Measurements from ENCODE around the gene TRAF1. TPM values are rescaled to one million over a fixed set of nuclear protein-coding genes. Genes with fewer than 3 reads are reported as not detected.
A peak's percentile ranks its signal among the peaks of the same experiment; 100 is the strongest.

The TRAF1 gene
- total and polyA plus RNA-seq, 10 of the 15 experiments (the other 5 are each of a cell fraction or from before 2014, with no cell fraction given) = 13.8 to 163 (median 128) TPM

DNA sequence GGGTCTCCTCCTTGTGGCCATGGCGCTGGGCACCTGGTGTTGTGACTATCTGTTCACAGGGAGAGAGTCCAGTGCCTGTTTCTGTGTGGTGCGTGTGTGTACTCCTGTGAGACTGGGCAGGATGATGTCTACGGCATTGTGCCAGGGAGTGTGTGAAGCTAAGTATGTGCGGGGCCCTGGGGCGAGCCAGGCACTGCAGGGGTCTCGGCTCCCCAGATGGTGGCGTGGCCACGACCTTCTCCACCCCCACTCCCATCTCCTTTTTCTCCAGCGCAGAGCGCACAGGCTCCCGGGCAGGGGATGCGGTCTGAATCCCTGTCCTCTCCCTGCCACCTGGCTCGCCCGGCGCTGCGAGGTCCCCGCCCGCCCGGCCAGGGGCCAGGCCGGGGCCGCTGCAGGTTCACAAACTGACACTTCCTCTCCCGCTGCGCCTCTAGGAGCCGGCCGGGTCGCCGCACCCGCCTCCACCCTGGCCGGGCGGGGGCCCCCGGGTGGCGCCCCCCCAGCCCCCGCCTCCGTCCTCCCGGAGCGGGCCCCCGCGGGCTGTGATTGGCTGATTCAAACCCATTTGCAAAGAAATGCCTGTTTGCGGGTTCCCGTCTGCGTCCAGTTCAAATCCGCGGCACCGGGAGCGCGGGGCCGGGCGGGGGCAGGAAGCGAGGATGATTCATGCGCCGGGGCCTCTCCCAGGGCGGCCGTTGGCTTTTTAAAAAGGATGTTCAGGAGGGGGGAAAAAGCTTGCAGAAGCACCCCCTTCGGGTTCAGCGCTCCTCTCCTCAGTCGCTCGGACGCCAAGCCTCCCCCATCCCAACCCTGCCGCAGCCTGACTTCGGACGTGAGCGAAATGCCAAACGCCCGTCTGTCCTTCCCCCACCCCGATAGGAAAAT lies 50.4 kb downstream of the TRAF1 start (continued):
- TF ChIP-seq, protein P1, sequence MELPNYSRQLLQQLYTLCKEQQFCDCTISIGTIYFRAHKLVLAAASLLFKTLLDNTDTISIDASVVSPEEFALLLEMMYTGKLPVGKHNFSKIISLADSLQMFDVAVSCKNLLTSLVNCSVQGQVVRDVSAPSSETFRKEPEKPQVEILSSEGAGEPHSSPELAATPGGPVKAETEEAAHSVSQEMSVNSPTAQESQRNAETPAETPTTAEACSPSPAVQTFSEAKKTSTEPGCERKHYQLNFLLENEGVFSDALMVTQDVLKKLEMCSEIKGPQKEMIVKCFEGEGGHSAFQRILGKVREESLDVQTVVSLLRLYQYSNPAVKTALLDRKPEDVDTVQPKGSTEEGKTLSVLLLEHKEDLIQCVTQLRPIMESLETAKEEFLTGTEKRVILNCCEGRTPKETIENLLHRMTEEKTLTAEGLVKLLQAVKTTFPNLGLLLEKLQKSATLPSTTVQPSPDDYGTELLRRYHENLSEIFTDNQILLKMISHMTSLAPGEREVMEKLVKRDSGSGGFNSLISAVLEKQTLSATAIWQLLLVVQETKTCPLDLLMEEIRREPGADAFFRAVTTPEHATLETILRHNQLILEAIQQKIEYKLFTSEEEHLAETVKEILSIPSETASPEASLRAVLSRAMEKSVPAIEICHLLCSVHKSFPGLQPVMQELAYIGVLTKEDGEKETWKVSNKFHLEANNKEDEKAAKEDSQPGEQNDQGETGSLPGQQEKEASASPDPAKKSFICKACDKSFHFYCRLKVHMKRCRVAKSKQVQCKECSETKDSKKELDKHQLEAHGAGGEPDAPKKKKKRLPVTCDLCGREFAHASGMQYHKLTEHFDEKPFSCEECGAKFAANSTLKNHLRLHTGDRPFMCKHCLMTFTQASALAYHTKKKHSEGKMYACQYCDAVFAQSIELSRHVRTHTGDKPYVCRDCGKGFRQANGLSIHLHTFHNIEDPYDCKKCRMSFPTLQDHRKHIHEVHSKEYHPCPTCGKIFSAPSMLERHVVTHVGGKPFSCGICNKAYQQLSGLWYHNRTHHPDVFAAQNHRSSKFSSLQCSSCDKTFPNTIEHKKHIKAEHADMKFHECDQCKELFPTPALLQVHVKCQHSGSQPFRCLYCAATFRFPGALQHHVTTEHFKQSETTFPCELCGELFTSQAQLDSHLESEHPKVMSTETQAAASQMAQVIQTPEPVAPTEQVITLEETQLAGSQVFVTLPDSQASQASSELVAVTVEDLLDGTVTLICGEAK (IDR thresholded peaks at IDR 0.05; ENCODE audit: borderline replicate concordance) = no peak
- TF ChIP-seq CHD1 (IDR thresholded peaks at IDR 0.05; ENCODE audit: low read depth, low read length) (0 out of 2 replicates have a peak, but pooled peaks have one; percentile 2), TCF7 (IDR thresholded peaks at IDR 0.05; ENCODE audit: borderline replicate concordance) (no peak), CBX5 (IDR thresholded peaks at IDR 0.05; ENCODE audit: low read depth) (no peak), MTA2 (IDR thresholded peaks at IDR 0.05; ENCODE audit: low read depth) (no peak; the same call in 1 of the 2 replicates), RB1 (IDR thresholded peaks at IDR 0.05; ENCODE audit: borderline replicate concordance) (no peak), BCL11A (IDR thresholded peaks at IDR 0.05; ENCODE audit: low read depth, low read length) (0 out of 2 replicates have a peak, but pooled peaks have one; percentile 6), ZSCAN29 (IDR thresholded peaks at IDR 0.05) (no peak), SMAD5 (IDR thresholded peaks at IDR 0.05; ENCODE audit: low read depth) (no peak), RFX5 (IDR thresholded peaks at IDR 0.05; ENCODE audit: low read depth, low read length) (no peak), NR2C1 (IDR thresholded peaks at IDR 0.05) (peak; percentile 39; the same call in 1 of the 2 replicates), RAD21 (IDR thresholded peaks at IDR 0.05; ENCODE audit: insufficient read depth, low read depth, low read length) (no peak), CEBPB (IDR thresholded peaks at IDR 0.05; ENCODE audit: borderline replicate concordance in 1 of 2, low read depth in 2 of 2, low read length in 2 of 2) (no peak), HDGF (IDR thresholded peaks at IDR 0.05) (peak; percentile 83; the same call in 1 of the 2 replicates), POLR2AphosphoS2 (IDR thresholded peaks at IDR 0.05; ENCODE audit: low read depth, low read length) (no peak), TCF12 (IDR thresholded peaks at IDR 0.05; ENCODE audit: low read depth, low read length) (no peak), RCOR1 (conservative IDR thresholded peaks at IDR 0.05; ENCODE audit: low read depth, low read length) (no peak), LARP7 (IDR thresholded peaks at IDR 0.05) (no peak), NFYA (IDR thresholded peaks at IDR 0.05; ENCODE audit: borderline replicate concordance, low read depth, low read length) (no peak)
- TF ChIP-seq, protein P2, sequence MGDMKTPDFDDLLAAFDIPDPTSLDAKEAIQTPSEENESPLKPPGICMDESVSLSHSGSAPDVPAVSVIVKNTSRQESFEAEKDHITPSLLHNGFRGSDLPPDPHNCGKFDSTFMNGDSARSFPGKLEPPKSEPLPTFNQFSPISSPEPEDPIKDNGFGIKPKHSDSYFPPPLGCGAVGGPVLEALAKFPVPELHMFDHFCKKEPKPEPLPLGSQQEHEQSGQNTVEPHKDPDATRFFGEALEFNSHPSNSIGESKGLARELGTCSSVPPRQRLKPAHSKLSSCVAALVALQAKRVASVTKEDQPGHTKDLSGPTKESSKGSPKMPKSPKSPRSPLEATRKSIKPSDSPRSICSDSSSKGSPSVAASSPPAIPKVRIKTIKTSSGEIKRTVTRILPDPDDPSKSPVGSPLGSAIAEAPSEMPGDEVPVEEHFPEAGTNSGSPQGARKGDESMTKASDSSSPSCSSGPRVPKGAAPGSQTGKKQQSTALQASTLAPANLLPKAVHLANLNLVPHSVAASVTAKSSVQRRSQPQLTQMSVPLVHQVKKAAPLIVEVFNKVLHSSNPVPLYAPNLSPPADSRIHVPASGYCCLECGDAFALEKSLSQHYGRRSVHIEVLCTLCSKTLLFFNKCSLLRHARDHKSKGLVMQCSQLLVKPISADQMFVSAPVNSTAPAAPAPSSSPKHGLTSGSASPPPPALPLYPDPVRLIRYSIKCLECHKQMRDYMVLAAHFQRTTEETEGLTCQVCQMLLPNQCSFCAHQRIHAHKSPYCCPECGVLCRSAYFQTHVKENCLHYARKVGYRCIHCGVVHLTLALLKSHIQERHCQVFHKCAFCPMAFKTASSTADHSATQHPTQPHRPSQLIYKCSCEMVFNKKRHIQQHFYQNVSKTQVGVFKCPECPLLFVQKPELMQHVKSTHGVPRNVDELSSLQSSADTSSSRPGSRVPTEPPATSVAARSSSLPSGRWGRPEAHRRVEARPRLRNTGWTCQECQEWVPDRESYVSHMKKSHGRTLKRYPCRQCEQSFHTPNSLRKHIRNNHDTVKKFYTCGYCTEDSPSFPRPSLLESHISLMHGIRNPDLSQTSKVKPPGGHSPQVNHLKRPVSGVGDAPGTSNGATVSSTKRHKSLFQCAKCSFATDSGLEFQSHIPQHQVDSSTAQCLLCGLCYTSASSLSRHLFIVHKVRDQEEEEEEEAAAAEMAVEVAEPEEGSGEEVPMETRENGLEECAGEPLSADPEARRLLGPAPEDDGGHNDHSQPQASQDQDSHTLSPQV (IDR thresholded peaks at IDR 0.05) = no peak
- TF ChIP-seq, protein P3, sequence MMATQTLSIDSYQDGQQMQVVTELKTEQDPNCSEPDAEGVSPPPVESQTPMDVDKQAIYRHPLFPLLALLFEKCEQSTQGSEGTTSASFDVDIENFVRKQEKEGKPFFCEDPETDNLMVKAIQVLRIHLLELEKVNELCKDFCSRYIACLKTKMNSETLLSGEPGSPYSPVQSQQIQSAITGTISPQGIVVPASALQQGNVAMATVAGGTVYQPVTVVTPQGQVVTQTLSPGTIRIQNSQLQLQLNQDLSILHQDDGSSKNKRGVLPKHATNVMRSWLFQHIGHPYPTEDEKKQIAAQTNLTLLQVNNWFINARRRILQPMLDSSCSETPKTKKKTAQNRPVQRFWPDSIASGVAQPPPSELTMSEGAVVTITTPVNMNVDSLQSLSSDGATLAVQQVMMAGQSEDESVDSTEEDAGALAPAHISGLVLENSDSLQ (IDR thresholded peaks at IDR 0.05) = peak; percentile 4; the same call in 1 of the 2 replicates
